OCI-LY3 (cell line): Measurements from ENCODE around the gene LMO1.

Experiments
- H2AFZ ChIP-seq: fragments of 200-600, 300-600 bp; shearing (Covaris generic); 2 replicates; pipeline ENCODE4 v1.6.0; 2014; ENCODE audit warnings: antibody characterized with exemption, low read depth, low read length
- H3K27ac ChIP-seq: fragments of 200-600, 300-600 bp; sonication (generic); 2 replicates; pipeline ENCODE4 v1.5.1; 2014; ENCODE audit warnings: mild to moderate bottlenecking, low read length, moderate library complexity, mixed read lengths
- H3K27me3 ChIP-seq: fragments of 200-600, 300-600 bp; sonication (generic); 2 replicates; pipeline ENCODE4 v1.6.1; 2014; ENCODE audit warnings: low read depth, low read length, mixed read lengths
- H3K36me3 ChIP-seq: fragments of 200-600, 300-600 bp; sonication (generic); replicated peaks from 2 replicates; pipeline ENCODE3; 2014; ENCODE audit warnings: low read depth, low read length, mixed read lengths
- H3K4me1 ChIP-seq: fragments of 300-600, 200-600 bp; sonication (generic); 2 replicates; pipeline ENCODE4 v1.6.1; 2014; ENCODE audit warnings: low read length, mixed read lengths
- H3K4me2 ChIP-seq: fragments of 200-600, 300-600 bp; sonication (generic); 2 replicates; pipeline ENCODE4 v1.6.1; 2014; ENCODE audit warnings: low read length, mixed read lengths
- H3K4me3 ChIP-seq: fragments of 300-600, 200-600 bp; sonication (generic); 2 replicates; pipeline ENCODE4 v1.5.1; 2014; ENCODE audit warnings: antibody characterized with exemption, mild to moderate bottlenecking, low read length, moderate library complexity
- H3K79me2 ChIP-seq: fragments of 300-600, 200-600 bp; shearing (Covaris generic); 2 replicates; pipeline ENCODE4 v1.6.1; 2014; ENCODE audit warnings: mild to moderate bottlenecking, low read length, mixed read lengths
- H3K9ac ChIP-seq: fragments of 300-600, 200-600 bp; shearing (Covaris generic); 2 replicates; pipeline ENCODE4 v1.6.0; 2014; ENCODE audit warnings: mild to moderate bottlenecking, low read length, moderate library complexity
- H3K9me3 ChIP-seq: fragments of 200-600, 300-600 bp; shearing (Covaris generic); 2 replicates; pipeline ENCODE4 v1.6.1; 2014; ENCODE audit warnings: low read length, mixed read lengths; ENCODE audit not compliant: insufficient read depth
- H4K20me1 ChIP-seq: fragments of 200-600, 300-600 bp; sonication (generic); 2 replicates; pipeline ENCODE4 v1.6.1; 2016; ENCODE audit warnings: low read length, mixed read lengths; ENCODE audit not compliant: insufficient read depth
- EZH2phosphoT487 ChIP-seq: fragments of 200-600 bp; shearing (Covaris generic); IDR thresholded peaks from 2 replicates; pipeline ENCODE4 v1.6.1; 2018; ENCODE audit warnings: antibody characterized with exemption, mixed run types, low read depth
- TF ChIP-seq, protein P1 (sequence below): fragments of 200-600, 300-600 bp; sonication (generic); IDR thresholded peaks from 2 replicates; pipeline ENCODE4 v1.5.1; 2014; ENCODE audit warnings: antibody characterized with exemption, low read length, low read depth

Gene LMO1

DNA sequence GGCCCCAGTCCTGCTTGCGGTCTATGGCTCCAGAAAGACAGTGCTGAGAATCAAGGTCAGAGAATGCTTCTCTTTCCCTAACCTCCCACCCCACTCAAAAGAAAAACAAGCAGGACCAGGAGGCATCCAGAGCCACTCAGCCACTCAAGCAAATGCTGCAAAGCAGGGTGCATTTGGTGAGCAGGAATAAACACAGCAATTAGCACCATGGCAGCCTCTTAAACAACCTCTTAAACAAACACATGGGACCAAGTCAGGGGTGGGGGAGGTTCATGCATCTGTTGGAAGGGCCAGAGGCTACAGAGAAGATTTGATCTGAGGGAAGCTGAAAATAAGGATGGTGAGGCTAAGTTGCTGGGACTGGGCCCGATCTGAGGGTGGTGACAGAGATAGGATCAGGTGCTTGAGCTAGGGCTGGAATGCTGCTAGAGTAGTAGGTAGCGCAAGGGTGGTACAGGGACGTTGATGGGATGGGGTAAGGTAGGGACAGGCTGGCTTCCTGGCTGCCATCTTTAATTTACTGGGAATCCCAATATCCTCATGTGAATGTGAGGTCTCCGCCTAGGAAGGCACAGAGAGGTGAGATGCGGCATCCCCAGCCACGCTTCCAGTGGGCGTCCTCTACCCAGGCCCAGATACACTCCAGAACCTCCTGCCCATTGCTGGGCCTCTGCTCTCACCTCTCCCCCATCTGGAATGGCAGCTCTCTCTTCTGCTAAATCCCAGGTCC, 26.6 kb upstream of the LMO1 start:
- Histone ChIP-seq H2AFZ (no peak overlapping the region), H4K20me1 (no peaks in the 10 kb centered on the region), H3K9ac (no peak overlapping the region), H3K9me3 (no peaks in the 10 kb centered on the region), H3K4me2 (no peak overlapping the region), H3K27ac (no peak overlapping the region), H3K27me3 (no peaks in the 10 kb centered on the region), H3K4me3 (no peak overlapping the region), H3K36me3 (no peaks in the 10 kb centered on the region), H3K4me1 (peaks cover 6% of the 10 kb centered on the region), H3K79me2 (no peaks in the 10 kb centered on the region)
- TF ChIP-seq EZH2phosphoT487 = no peak
- TF ChIP-seq, protein P1, sequence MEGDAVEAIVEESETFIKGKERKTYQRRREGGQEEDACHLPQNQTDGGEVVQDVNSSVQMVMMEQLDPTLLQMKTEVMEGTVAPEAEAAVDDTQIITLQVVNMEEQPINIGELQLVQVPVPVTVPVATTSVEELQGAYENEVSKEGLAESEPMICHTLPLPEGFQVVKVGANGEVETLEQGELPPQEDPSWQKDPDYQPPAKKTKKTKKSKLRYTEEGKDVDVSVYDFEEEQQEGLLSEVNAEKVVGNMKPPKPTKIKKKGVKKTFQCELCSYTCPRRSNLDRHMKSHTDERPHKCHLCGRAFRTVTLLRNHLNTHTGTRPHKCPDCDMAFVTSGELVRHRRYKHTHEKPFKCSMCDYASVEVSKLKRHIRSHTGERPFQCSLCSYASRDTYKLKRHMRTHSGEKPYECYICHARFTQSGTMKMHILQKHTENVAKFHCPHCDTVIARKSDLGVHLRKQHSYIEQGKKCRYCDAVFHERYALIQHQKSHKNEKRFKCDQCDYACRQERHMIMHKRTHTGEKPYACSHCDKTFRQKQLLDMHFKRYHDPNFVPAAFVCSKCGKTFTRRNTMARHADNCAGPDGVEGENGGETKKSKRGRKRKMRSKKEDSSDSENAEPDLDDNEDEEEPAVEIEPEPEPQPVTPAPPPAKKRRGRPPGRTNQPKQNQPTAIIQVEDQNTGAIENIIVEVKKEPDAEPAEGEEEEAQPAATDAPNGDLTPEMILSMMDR = no peak

DNA sequence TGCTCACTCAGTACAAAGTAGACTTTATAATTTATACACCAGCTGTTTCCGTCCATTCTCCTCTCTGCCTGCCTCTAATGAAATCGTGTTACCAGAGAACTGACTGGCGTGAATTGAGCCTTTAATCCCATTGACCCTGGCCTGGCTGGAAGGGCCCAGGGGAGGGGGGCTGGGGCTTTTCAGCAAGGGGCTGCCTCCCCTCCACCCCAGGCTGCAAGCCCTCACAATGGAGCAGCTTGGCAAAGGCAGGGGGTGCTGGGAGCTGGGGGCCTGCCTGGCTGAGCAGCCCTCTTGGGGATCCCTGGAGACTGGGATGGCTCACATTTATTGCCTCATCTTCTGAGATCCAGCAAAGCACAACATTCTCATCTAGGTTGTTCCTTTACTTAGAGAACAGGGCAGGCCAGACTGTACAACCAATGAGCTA, 25.8 kb upstream of the LMO1 start:
- Histone ChIP-seq H2AFZ (no peak overlapping the region), H3K27ac (no peak overlapping the region), H3K79me2 (no peaks in the 10 kb centered on the region)

DNA sequence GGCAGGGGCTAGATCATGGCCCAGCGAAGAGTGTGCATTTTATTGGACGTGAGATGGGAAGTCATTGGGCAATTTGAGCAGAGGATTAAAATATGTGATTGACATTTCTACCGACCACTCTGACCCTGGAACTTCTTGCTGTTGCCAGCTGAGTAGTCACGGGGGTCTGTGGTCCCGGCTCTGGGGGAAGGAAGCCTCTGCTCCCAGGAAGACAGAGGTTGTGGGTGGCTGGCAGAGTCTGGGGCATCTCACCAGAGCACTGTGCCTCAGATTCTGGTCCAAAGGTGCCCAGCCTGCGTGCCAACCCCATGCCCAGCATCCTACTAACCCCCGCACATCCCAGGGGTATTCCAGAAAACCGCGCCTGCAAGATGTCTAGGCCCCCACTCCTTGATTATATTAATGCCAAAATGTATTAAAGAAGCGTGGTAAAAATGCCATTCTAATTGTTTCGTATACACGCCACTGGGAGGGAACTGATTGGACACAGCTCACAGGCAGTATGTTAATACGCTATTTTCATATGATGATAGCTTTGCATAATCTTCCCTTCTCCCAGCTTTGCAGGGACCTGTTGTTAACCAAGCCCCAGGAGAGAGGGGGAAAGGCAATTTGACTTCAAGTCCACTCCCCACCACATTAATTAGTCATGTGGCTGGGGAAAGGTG, 25.3 kb upstream of the LMO1 start:
- no peaks in the 10 kb centered on the region for H3K27me3 ChIP-seq
- H4K20me1 ChIP-seq = no peaks in the 10 kb centered on the region
- peaks cover 6% of the 10 kb centered on the region for H3K4me1 ChIP-seq
- TF ChIP-seq, protein P1 = no peak
- no peak for TF ChIP-seq EZH2phosphoT487
- H3K9ac ChIP-seq = no peak overlapping the region
- H3K27ac ChIP-seq = no peak overlapping the region
- no peaks in the 10 kb centered on the region for H3K36me3 ChIP-seq
- H3K4me2 ChIP-seq = no peak overlapping the region
- no peak overlapping the region for H2AFZ ChIP-seq
- H3K79me2 ChIP-seq = no peaks in the 10 kb centered on the region
- no peak overlapping the region for H3K4me3 ChIP-seq
- H3K9me3 ChIP-seq = no peaks in the 10 kb centered on the region

More for the DNA sequence above, 25.8 kb upstream of the LMO1 start:
- H3K36me3 ChIP-seq = no peaks in the 10 kb centered on the region
- no peaks in the 10 kb centered on the region for H3K9me3 ChIP-seq
- H3K4me2 ChIP-seq = no peak overlapping the region
- peaks cover 6% of the 10 kb centered on the region for H3K4me1 ChIP-seq
- no peak overlapping the region for H3K9ac ChIP-seq
- TF ChIP-seq EZH2phosphoT487 = no peak
- TF ChIP-seq, protein P1 = no peak
- H3K27me3 ChIP-seq = no peaks in the 10 kb centered on the region
- H3K4me3 ChIP-seq = no peak overlapping the region
- no peaks in the 10 kb centered on the region for H4K20me1 ChIP-seq

DNA sequence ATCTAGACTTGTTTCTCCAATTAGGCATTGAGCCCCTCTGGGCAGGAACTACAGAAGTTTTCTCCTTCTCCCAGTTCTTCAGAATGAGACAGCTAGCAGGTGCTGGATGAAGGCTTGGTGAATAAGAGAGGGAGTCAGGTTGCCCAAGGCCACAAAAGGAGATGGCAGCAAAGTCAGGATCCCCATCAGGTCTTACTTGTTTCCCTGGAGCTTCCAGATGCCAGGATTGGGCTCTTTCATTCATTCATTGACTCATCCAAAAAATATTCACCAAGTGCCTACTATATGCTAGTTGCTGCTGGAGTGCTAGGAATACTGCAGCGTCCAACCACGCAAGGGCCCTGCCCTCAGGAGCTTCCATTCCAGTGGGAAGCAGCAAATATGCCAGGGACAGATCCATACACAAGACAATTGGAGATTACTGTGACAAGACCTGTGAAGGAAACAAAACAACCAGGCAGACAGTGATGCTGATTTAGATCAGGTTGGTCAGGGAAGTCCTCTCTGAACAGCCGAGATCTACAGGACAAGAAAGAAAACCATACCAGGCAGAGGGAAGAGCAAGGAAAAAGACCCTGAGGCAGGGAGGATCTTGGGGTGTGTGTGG, 24.6 kb upstream of the LMO1 start:
- TF ChIP-seq EZH2phosphoT487 = no peak
- TF ChIP-seq, protein P1 = no peak
- no peaks in the 10 kb centered on the region for H3K79me2 ChIP-seq
- H3K36me3 ChIP-seq = no peaks in the 10 kb centered on the region
- no peaks in the 10 kb centered on the region for H4K20me1 ChIP-seq
- H3K9me3 ChIP-seq = no peaks in the 10 kb centered on the region
- no peak overlapping the region for H3K4me2 ChIP-seq
- H3K4me3 ChIP-seq = no peak overlapping the region
- H3K27ac ChIP-seq = no peak overlapping the region
- no peak overlapping the region for H2AFZ ChIP-seq
- no peak overlapping the region for H3K9ac ChIP-seq
- H3K27me3 ChIP-seq = no peaks in the 10 kb centered on the region
- H3K4me1 ChIP-seq = peaks cover 6% of the 10 kb centered on the region
